ENCODE measurements around the gene CCDC91. TPM values are rescaled to one million over a fixed set of nuclear protein-coding genes. Genes with fewer than 3 reads are reported as not detected.
"Not testable (repeated sequence)": the region's sequence is repeated elsewhere in the genome, so short reads cannot be mapped to it uniquely, and the experiment has no call there.

The CCDC91 gene
- total RNA-seq, 4 donors from 2014 or later, result 55.6 to 74.0 (median 62.6) TPM

GRCh38 chr12:28253161-28253641 lies 62.9 kb downstream of the CCDC91 start:
- intact Hi-C loops (cut with DNase I), result no loop called here
- DNase-seq, result no peak
- 71 to 74% methylated on average over 3 of the region's 3 CpGs for WGBS, 2 donors
- Histone ChIP-seq H3K4me3 (replicated peaks in 1 of 3) (no peak overlapping the region), H3K4me1 (peaks cover 14 to 15% of the 10 kb centered on the region in 2 donors), H3K36me3 (no peaks in the 10 kb centered on the region), H3K9me3 (no peaks in the 10 kb centered on the region), H3K27ac (no peak overlapping the region), H3K27me3 (no peaks in the 10 kb centered on the region)
- TF ChIP-seq POLR2A (IDR thresholded peaks at IDR 0.05) (no peak), CTCF (IDR thresholded peaks at IDR 0.05) (no peak)

- DNase-seq, result no peak
- no peaks in the 10 kb centered on the region for H3K36me3 ChIP-seq
- H3K4me1 ChIP-seq, result no peaks in the 10 kb centered on the region
- H3K27ac ChIP-seq, result no peak overlapping the region
- no peak overlapping the region for H3K4me3 ChIP-seq (replicated peaks in 1 of 3)
- no peaks in the 10 kb centered on the region for H3K27me3 ChIP-seq
- TF ChIP-seq POLR2A (IDR thresholded peaks at IDR 0.05) (no peak), CTCF (IDR thresholded peaks at IDR 0.05) (no peak)
- H3K9me3 ChIP-seq, result no peaks in the 10 kb centered on the region
- intact Hi-C loops (cut with DNase I), result no loop called here
Measured at GRCh38 chr12:28257411-28257810, 67.2 kb downstream of the CCDC91 start.

- Histone ChIP-seq H3K27me3 (no peaks in the 10 kb centered on the region), H3K9me3 (no peaks in the 10 kb centered on the region), H3K4me1 (no peaks in the 10 kb centered on the region), H3K36me3 (no peaks in the 10 kb centered on the region), H3K27ac (no peak overlapping the region), H3K4me3 (replicated peaks in 1 of 3) (no peak overlapping the region)
- DNase-seq, result no peak
- WGBS, 2 donors, result 93 to 98% methylated on average over 1 of the region's 1 CpG
- intact Hi-C loops (cut with DNase I), result no loop called here
- no peak for TF ChIP-seq POLR2A (IDR thresholded peaks at IDR 0.05)
- TF ChIP-seq CTCF (IDR thresholded peaks at IDR 0.05), result no peak
Measured at GRCh38 chr12:28258998-28259397, 68.7 kb downstream of the CCDC91 start.

- no peaks in the 10 kb centered on the region for H3K9me3 ChIP-seq
- TF ChIP-seq POLR2A (IDR thresholded peaks at IDR 0.05), result no peak
- TF ChIP-seq CTCF (IDR thresholded peaks at IDR 0.05), result no peak
- no peak for DNase-seq
- no peaks in the 10 kb centered on the region for H3K4me1 ChIP-seq
- no peak overlapping the region for H3K27ac ChIP-seq
- no peaks in the 10 kb centered on the region for H3K27me3 ChIP-seq
- 88 to 93% methylated on average over 2 of the region's 2 CpGs for WGBS, 2 donors
- intact Hi-C loops (cut with DNase I), result no loop called here
- H3K4me3 ChIP-seq (replicated peaks in 1 of 3), result no peak overlapping the region
- H3K36me3 ChIP-seq, result no peaks in the 10 kb centered on the region
Measured at GRCh38 chr12:28265435-28266042, 75.3 kb downstream of the CCDC91 start.

- DNase-seq; intact Hi-C loops (cut with DNase I); H3K9me3 ChIP-seq; H3K4me3 ChIP-seq (replicated peaks in 1 of 3); H3K4me1 ChIP-seq; H3K36me3 ChIP-seq; H3K27ac ChIP-seq; H3K27me3 ChIP-seq: not testable (repeated sequence)
- 98% methylated on average over 5 of the region's 5 CpGs for WGBS, 2 donors
Measured at GRCh38 chr12:28267920-28268607, 77.8 kb downstream of the CCDC91 start.
